Fibroblast of mammary gland (primary cell): ENCODE measurements around the gene GRM7.

ENCODE experiments used
- DNase-seq: peaks from one replicate; pipeline ENCODE4 v3.0.0-alpha.2; 2010; ENCODE audit warnings: low read depth
- H3K4me3 ChIP-seq: 2 replicates; pipeline ENCODE4 v1.5.1; 2011; ENCODE audit warnings: low read depth, mild to moderate bottlenecking, low read length, moderate library complexity; ENCODE audit not compliant: control insufficient read depth
- TF ChIP-seq, protein P1 (sequence below): conservative IDR thresholded peaks from 2 replicates; pipeline ENCODE4 v1.5.1; 2011; ENCODE audit warnings: low read depth, low read length, inconsistent platforms; ENCODE audit not compliant: control insufficient read depth, insufficient read depth

The GRM7 gene

DNA sequence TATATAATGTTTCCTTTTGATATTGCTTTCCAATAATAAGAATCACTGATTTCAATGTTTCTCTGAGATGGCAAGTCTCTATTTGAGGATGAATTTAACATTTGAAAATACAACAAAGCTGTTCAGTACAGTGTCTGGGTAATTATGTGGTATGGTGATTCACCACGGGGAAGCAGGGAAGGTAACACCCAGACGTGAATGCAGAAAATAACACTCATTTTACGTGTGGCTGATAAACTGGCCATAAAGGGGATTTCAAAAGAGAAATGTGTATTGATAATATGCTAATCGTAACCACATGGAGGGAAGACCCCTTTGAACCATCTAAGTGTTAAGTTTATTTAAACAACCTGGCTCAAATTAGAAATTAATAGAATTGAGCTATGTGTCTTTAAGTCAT, 344.6 kb downstream of the GRM7 start:
- no peak overlapping the region for H3K4me3 ChIP-seq
- TF ChIP-seq, protein P1, sequence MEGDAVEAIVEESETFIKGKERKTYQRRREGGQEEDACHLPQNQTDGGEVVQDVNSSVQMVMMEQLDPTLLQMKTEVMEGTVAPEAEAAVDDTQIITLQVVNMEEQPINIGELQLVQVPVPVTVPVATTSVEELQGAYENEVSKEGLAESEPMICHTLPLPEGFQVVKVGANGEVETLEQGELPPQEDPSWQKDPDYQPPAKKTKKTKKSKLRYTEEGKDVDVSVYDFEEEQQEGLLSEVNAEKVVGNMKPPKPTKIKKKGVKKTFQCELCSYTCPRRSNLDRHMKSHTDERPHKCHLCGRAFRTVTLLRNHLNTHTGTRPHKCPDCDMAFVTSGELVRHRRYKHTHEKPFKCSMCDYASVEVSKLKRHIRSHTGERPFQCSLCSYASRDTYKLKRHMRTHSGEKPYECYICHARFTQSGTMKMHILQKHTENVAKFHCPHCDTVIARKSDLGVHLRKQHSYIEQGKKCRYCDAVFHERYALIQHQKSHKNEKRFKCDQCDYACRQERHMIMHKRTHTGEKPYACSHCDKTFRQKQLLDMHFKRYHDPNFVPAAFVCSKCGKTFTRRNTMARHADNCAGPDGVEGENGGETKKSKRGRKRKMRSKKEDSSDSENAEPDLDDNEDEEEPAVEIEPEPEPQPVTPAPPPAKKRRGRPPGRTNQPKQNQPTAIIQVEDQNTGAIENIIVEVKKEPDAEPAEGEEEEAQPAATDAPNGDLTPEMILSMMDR, result no peak
- DNase-seq, result no peak

DNA sequence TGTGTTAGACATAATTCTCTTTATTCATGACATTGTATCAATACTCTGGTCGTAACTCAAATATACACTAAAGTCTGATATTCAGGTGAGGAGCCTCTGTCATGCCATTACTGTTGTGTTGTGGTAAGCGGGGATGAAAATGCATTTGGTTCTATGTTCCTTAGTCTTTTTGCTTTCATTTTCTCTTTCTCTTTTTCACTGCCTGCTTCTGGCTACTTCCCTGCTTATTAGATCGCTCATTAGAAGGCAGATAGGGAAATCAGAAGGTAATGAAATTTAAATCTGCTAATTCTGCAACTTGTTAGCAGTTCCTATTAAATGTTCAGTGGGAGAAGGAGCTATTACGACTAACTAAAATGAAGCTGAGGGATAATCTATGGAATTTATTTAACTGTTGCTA, 345.0 kb downstream of the GRM7 start:
- H3K4me3 ChIP-seq, result no peak overlapping the region
- TF ChIP-seq, protein P1, result no peak
- DNase-seq, result no peak

DNA sequence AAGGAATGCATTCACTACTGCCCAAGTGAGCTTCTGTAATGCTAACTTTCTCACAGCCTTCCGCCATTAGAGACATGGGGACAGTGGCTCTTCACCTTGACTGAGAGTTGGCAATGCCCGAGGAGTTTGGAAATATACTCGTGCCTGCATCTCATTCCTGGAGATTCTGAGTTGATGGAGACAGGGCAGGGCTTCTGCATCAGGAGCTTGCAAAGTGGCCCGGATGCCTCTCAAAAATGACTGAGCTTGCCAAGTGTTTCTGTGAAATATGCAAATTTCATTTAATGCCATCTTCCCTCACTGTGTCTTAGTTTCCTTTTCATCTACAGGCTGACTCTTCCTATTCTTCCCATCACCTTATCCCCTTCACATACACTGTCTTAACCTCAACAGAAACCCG, 346.2 kb downstream of the GRM7 start:
- H3K4me3 ChIP-seq, result no peak overlapping the region
- TF ChIP-seq, protein P1, result no peak
- DNase-seq, result no peak

DNA sequence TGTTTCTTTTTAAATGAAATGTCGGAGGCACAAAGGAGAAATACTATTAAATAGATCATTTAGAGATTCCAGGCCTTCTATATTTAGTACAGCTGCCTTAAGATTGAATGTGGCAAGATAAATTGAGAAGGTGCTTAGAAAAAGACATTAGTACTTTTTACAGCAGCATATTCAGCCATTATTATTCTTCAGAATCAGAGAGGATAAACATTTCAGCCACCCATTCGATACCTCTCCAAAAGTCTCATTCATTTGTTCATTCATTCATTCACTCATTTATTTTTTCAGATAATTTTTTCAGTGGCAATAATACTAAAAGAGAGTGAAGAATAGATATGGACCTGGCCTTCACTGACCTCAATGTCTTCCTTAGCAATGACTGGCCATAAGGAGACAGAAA, 347.0 kb downstream of the GRM7 start:
- no peak for DNase-seq
- TF ChIP-seq, protein P1, result no peak
- H3K4me3 ChIP-seq, result no peak overlapping the region

DNA sequence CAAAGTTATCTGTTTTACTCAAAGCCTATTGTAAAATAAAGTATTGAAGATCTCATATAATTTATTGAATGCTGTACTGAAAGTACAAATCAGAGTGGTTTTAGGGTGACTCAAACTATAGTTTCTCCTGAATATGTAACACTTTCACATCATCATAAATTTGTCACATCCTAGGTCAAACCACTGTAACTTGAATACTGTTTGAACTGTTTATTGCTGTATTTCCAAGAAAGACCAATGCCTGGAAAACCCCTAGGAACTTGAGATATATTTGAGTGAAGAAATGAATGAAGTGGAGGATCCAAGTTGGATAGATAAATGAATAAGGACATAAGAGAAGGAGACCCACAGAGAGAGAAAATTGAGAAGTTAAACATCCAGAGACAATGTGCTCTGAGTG, 348.2 kb downstream of the GRM7 start:
- TF ChIP-seq, protein P1, result no peak
- no peak for DNase-seq
- no peak overlapping the region for H3K4me3 ChIP-seq

DNA sequence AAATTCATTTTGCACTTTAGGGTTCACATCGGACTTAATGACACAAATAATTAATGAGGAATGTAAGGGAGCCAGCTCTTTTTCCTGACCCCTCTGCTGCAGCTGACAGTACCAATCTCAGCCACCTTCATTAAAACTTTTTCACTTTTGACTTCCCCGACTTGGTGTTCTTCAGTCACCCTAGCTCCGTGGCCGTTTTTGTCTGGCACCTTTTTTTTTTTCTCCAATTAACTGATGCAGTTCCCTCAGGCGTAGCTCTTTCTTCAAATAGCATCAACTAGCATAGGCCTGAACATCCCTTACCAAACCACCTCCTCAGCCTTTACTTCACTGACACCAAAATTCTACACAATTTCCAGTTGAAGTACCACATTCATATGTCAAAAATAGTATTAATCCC, 350.8 kb downstream of the GRM7 start:
- DNase-seq, result no peak
- no peak overlapping the region for H3K4me3 ChIP-seq
- TF ChIP-seq, protein P1, result no peak

DNA sequence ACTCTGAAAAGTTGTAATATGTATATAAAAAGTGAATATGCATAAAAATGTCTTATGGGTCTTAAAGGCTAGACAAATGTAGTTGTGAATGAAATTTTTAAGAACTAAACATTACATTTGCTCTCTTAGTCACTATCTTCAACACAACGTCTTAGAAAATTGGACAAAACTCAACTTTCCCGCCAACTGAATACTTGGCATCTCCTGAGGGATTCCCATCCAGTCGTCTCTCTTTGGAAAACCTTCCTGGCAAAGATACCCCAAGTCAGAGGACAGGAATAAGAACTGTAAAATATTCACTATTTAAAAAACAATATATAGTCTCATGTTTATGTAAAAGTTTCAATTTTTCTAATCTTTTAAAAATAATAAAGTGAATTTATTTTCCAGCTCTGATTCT, 354.8 kb downstream of the GRM7 start:
- H3K4me3 ChIP-seq, result no peak overlapping the region
- no peak for DNase-seq
- TF ChIP-seq, protein P1, result no peak
